Measurements from ENCODE around the gene BBIP1. TPM values are rescaled to one million over a fixed set of nuclear protein-coding genes. Genes with fewer than 3 reads are reported as not detected.
A peak's percentile ranks its signal among the peaks of the same experiment; 100 is the strongest.

The BBIP1 gene
- total RNA-seq, 1 experiment from 2014 or later = 19.0 TPM

- TF ChIP-seq ATF2 (CRISPR knock-in tag; IDR thresholded peaks at IDR 0.05; ENCODE audit: borderline replicate concordance, low read depth) = no peak
- no peak for TF ChIP-seq FOXP4 (CRISPR knock-in tag; IDR thresholded peaks at IDR 0.05)
- no peak for TF ChIP-seq CREB1 (CRISPR knock-in tag; IDR thresholded peaks at IDR 0.05)
- TF ChIP-seq ZNF138 (CRISPR knock-in tag; conservative IDR thresholded peaks at IDR 0.05) = no peak
- TF ChIP-seq ZNF671 (CRISPR knock-in tag; IDR thresholded peaks at IDR 0.05) = no peak
Observed at GRCh38 chr10:110946496-110946895, 27.5 kb upstream of the BBIP1 start (continued).

- no peak for DNase-seq (ENCODE audit: low spot score)
- H3K27ac Mint-ChIP-seq = peak overlapping the region; percentile 14; the same call in 1 of the 2 replicates
- H3K4me1 Mint-ChIP-seq = peaks cover 44% of the 10 kb centered on the region
- CTCF ChIA-PET = interaction anchor here (0.7 to 1.2 kb wide), 2 partner anchors 12 to 93 kb away, joined by 3 read pairs; no protein-coding TSS in a partner anchor
- TF ChIP-seq IRF2 (CRISPR knock-in tag; IDR thresholded peaks at IDR 0.05; ENCODE audit: borderline replicate concordance, low read depth) (no peak), AR (CRISPR knock-in tag; IDR thresholded peaks at IDR 0.05) (no peak), FOXK1 (CRISPR knock-in tag; IDR thresholded peaks at IDR 0.05) (no peak), NR3C1 (CRISPR knock-in tag; conservative IDR thresholded peaks at IDR 0.05; ENCODE audit: low read depth) (no peak)
- POLR2A ChIA-PET = interaction anchor here (0.5 kb wide), 1 partner anchor 35 kb away, joined by 4 read pairs; no protein-coding TSS in a partner anchor
- peaks cover 6% of the 10 kb centered on the region; the same call in 1 of the 2 replicates for H3K9me3 Mint-ChIP-seq
- no peak overlapping the region for H3K4me3 Mint-ChIP-seq
- H3K27me3 Mint-ChIP-seq (ENCODE audit: low read depth) = no peaks in the 10 kb centered on the region
- ATAC-seq = no peak
- H3K36me3 Mint-ChIP-seq = peaks cover 7% of the 10 kb centered on the region; the same call in 1 of the 2 replicates
Observed at GRCh38 chr10:110944792-110945396, 25.9 kb upstream of the BBIP1 start.

- DNase-seq (ENCODE audit: low spot score) (no peak), ATAC-seq (no peak)
- Mint-ChIP-seq H3K36me3 (peaks cover 7% of the 10 kb centered on the region; the same call in 1 of the 2 replicates), H3K27ac (no peak overlapping the region), H3K27me3 (ENCODE audit: low read depth) (no peaks in the 10 kb centered on the region), H3K4me1 (peaks cover 18% of the 10 kb centered on the region), H3K4me3 (no peak overlapping the region), H3K9me3 (peaks cover 6% of the 10 kb centered on the region)
- ChIA-PET POLR2A (interaction anchor here (0.5 kb wide), 1 partner anchor 1749 kb away, joined by 4 read pairs; no protein-coding TSS in a partner anchor), CTCF (no interaction called here)
- no peak for TF ChIP-seq TP53 (CRISPR knock-in tag; IDR thresholded peaks at IDR 0.05)
- no peak for TF ChIP-seq CBFB (CRISPR knock-in tag; IDR thresholded peaks at IDR 0.05; ENCODE audit: low read depth)
- no peak for TF ChIP-seq USF1 (CRISPR knock-in tag; IDR thresholded peaks at IDR 0.05)
- no peak for TF ChIP-seq ZNF396 (CRISPR knock-in tag; IDR thresholded peaks at IDR 0.05; ENCODE audit: borderline replicate concordance)
- no peak for TF ChIP-seq ATF3 (CRISPR knock-in tag; conservative IDR thresholded peaks at IDR 0.05)
- TF ChIP-seq ETV6 (CRISPR knock-in tag; IDR thresholded peaks at IDR 0.05) = no peak
- TF ChIP-seq CDX4 (CRISPR knock-in tag; IDR thresholded peaks at IDR 0.05; ENCODE audit: borderline replicate concordance) = no peak
- no peak for TF ChIP-seq SMAD3 (CRISPR knock-in tag; IDR thresholded peaks at IDR 0.05; ENCODE audit: borderline replicate concordance)
- no peak for TF ChIP-seq HMGA2 (CRISPR knock-in tag; IDR thresholded peaks at IDR 0.05)
- TF ChIP-seq ATF2 (CRISPR knock-in tag; IDR thresholded peaks at IDR 0.05; ENCODE audit: borderline replicate concordance, low read depth) = no peak
- TF ChIP-seq ZNF138 (CRISPR knock-in tag; conservative IDR thresholded peaks at IDR 0.05) = no peak
- no peak for TF ChIP-seq E2F5 (CRISPR knock-in tag; IDR thresholded peaks at IDR 0.05)
- TF ChIP-seq ZSCAN18 (CRISPR knock-in tag; IDR thresholded peaks at IDR 0.05) = no peak
Observed at GRCh38 chr10:110939419-110939818, 20.4 kb upstream of the BBIP1 start.
